ENCODE results near the gene HMG20B. TPM values are rescaled to one million over a fixed set of nuclear protein-coding genes. Genes with fewer than 3 reads are reported as not detected.
A peak's percentile ranks its signal among the peaks of the same experiment; 100 is the strongest.

The HMG20B gene
- total and polyA plus RNA-seq, 5 donors = 35.7 to 50.5 (median 36.6) TPM

DNA sequence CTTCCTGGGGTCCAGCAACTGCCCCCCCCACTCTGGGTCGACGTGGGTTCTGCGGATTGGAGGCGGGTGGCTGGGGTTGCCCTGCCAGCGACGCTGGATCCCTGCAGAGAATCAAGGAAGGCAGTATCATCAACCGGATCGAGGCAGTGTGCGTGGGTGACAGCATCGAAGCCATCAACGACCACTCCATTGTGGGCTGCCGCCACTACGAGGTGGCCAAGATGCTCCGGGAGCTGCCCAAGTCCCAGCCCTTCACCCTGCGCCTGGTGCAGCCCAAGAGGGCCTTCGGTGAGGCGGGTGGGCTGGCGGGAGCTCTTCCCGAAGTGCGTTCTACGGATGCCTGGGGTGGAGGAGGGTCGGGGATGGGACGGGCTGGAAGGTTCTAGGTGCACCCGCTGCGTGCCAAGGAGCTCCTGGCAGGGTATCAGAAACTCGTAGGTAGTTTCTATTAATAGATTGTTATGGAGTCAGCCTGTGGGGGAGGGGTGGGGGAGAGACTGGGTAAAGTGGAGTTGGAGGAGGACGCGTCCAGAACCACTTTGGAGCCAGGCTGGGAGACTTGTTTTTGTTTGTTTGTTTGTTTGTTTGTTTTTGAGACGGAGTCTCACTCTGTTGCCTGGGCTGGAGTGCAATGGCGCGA is 14.1 kb downstream of the HMG20B start:
- H3K4me1 ChIP-seq (ENCODE audit: control insufficient read depth, insufficient read depth, low read length) = no peaks in the 10 kb centered on the region
- H3K27ac ChIP-seq (ENCODE audit: low read length) = no peak overlapping the region
- H3K4me3 ChIP-seq (ENCODE audit: low read length) = no peak overlapping the region
- no peaks in the 10 kb centered on the region for H3K9me3 ChIP-seq (ENCODE audit: control insufficient read depth, low read length)
- ATAC-seq = peak; percentile 14 to 34
- H3K27me3 ChIP-seq (ENCODE audit: control insufficient read depth, insufficient read depth) = no peaks in the 10 kb centered on the region
- intact Hi-C loops (cut with DNase I) = no loop called here
- WGBS = 54% methylated on average over 31 of the region's 31 CpGs
- no peak for DNase-seq

DNA sequence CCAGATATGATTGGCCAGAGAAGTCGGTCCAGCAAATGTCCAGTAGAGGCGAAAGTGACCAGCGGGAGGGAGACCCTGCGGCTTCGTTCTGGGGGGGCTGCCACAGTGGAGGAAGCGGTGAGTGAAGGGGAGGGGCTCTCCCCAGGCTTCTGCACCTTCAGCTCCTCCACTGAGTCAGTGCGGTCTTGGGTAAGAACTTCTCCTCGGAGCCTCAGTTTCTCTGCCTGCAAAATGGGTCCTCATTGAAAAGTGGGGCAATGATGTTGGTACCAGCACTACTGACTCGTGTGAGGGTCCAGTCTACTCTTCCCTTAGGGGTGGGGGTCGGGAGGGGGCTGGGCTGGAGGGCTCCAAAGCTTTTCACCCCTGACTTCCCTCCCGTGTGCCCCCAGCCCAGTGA is 16.7 kb downstream of the HMG20B start:
- DNase-seq (no peak), ATAC-seq (no peak)
- Histone ChIP-seq H3K9me3 (ENCODE audit: control insufficient read depth, low read length) (no peaks in the 10 kb centered on the region), H3K4me3 (ENCODE audit: low read length) (no peak overlapping the region), H3K27ac (ENCODE audit: low read length) (no peak overlapping the region), H3K4me1 (ENCODE audit: control insufficient read depth, insufficient read depth, low read length) (no peaks in the 10 kb centered on the region), H3K27me3 (ENCODE audit: control insufficient read depth, insufficient read depth) (no peaks in the 10 kb centered on the region)
- intact Hi-C loops (cut with DNase I) = no loop called here
- 86% methylated on average over 11 of the region's 11 CpGs for WGBS

DNA sequence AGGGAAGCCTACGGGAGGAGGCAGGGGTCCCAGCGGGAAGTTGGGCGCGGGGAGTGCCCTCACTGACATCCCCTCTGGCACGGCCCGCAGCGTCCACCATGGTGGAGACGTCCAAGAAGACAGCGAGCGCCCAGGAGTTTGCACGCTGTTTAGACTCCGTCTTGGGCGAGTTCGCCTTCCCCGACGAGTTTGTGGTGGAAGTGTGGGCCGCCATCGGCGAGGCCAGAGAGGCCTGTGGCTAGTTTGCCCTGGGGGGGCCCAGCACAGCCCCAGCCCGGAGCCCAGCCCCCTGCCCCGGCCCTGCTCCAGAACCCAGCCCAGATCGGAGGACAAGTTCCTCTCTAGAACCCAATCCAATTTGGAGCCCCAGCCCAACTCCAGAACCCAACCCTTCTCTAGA is 17.2 kb downstream of the HMG20B start:
- DNase-seq (no peak), ATAC-seq (no peak)
- Histone ChIP-seq H3K9me3 (ENCODE audit: control insufficient read depth, low read length) (no peaks in the 10 kb centered on the region), H3K27ac (ENCODE audit: low read length) (no peak overlapping the region), H3K27me3 (ENCODE audit: control insufficient read depth, insufficient read depth) (no peaks in the 10 kb centered on the region), H3K4me3 (ENCODE audit: low read length) (no peak overlapping the region), H3K4me1 (ENCODE audit: control insufficient read depth, insufficient read depth, low read length) (no peaks in the 10 kb centered on the region)
- WGBS = 97% methylated on average over 22 of the region's 22 CpGs
- intact Hi-C loops (cut with DNase I) = no loop called here

DNA sequence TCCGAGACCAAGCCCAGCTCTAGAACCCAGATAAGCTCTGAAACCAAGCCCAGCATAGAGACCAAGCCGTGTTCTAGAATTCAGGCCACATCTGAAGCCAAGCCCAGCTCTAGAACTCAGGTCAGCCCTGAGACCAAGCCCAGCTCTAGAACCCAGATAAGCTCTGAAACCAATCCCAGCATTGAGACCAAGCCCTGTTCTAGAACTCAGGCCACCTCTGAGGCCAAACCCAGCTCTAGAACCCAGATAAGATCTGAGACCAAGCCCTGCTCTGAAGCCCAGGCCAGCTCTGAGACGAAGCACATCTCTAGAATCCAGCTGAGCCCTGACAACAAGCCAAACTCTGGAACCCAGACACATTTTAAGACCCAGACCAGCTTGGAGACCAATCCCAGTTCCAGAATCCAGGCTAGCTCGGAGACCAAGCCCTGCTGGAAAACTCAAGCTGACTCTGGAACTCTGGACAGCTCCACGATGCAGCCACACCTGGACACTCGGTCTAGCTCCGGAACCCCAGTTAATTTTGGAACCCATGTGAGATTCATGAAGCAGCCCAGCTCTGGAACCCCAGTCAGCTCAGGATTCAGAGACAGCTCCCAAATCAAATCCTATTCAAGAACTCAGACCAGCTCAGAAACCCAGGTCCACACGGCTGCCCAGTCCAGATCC is 18.4 kb downstream of the HMG20B start:
- intact Hi-C loops (cut with DNase I) = no loop called here
- WGBS = 89% methylated on average over 8 of the region's 8 CpGs

DNA sequence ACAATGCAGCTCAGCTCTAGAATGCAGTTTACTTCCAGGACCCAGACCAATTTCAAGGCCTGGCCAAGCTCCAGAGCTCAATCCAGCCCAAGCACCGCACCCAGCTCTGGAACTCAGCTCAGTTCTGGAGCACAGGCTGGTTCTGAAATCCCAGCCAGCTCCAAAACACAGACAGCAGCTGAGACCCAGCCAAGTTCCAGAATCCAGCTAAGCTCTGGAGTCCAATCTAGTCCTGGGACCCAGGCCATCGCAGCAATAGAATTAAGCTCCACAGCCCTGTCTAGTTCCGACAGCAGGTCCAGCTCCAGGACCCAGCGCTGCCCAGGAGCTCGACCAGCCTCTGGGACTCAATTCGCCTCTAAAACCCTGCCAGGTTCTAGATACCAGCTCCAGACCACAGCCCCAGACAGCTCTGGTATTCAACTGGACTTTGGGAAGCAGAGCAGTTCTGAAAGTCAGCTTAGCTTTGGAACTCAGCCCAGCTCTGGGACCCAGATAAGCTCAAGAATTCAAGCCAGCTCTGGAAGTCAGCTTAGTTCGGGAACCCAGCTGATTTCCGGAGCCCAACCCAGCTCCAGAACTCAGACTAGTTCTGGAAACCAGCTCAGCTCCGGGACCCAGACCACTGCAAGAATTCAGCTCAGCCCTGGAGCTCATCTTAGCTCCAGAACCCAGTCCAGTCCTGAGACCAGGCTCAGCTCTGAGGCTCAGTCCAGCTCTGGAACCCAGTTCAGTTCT is 19.3 kb downstream of the HMG20B start:
- DNase-seq (no peak), ATAC-seq (peak; percentile 68 to 71)
- intact Hi-C loops (cut with DNase I) = no loop called here
- Histone ChIP-seq H3K27ac (ENCODE audit: low read length) (no peak overlapping the region), H3K4me1 (ENCODE audit: control insufficient read depth, insufficient read depth, low read length) (no peaks in the 10 kb centered on the region), H3K27me3 (ENCODE audit: control insufficient read depth, insufficient read depth) (no peaks in the 10 kb centered on the region), H3K9me3 (ENCODE audit: control insufficient read depth, low read length) (no peaks in the 10 kb centered on the region), H3K4me3 (ENCODE audit: low read length) (no peak overlapping the region)
- 67% methylated on average over 9 of the region's 9 CpGs for WGBS

More for the DNA sequence above, 18.4 kb downstream of the HMG20B start:
- Histone ChIP-seq H3K4me1 (ENCODE audit: control insufficient read depth, insufficient read depth, low read length) (no peaks in the 10 kb centered on the region), H3K27me3 (ENCODE audit: control insufficient read depth, insufficient read depth) (no peaks in the 10 kb centered on the region), H3K9me3 (ENCODE audit: control insufficient read depth, low read length) (no peaks in the 10 kb centered on the region), H3K27ac (ENCODE audit: low read length) (no peak overlapping the region), H3K4me3 (ENCODE audit: low read length) (no peak overlapping the region)
- no peak for DNase-seq
- no peak for ATAC-seq

DNA sequence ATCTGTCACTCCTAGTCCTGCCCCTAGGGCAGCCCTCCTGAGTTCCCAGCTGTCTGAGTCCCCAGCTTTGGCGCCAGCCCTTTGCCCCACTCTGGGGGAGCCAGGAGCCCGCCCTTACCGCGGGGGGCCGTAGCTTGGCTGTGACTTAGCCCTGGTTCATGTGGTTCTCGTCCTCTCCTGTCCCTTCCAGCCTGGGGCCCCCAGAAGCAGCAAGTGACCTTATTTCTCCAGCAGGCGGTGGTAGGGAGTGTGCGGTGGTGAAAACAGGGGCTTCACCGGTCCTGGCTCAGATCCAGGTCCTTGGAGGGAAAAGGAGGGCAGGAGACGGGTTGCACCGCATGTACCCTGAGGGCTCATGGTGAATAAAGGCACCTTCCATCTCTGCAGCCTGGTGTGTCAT is 20.4 kb downstream of the HMG20B start:
- H3K27ac ChIP-seq (ENCODE audit: low read length) = no peak overlapping the region
- peak in 1 of 3 donors; percentile 33 for DNase-seq
- H3K4me1 ChIP-seq (ENCODE audit: control insufficient read depth, insufficient read depth, low read length) = no peaks in the 10 kb centered on the region
- no peaks in the 10 kb centered on the region for H3K27me3 ChIP-seq (ENCODE audit: control insufficient read depth, insufficient read depth)
- intact Hi-C loops (cut with DNase I) = no loop called here
- H3K4me3 ChIP-seq (ENCODE audit: low read length) = no peak overlapping the region
- H3K9me3 ChIP-seq (ENCODE audit: control insufficient read depth, low read length) = no peaks in the 10 kb centered on the region
- ATAC-seq = peak in 1 of 2 donors; percentile 32
- WGBS = 45% methylated on average over 11 of the region's 11 CpGs

DNA sequence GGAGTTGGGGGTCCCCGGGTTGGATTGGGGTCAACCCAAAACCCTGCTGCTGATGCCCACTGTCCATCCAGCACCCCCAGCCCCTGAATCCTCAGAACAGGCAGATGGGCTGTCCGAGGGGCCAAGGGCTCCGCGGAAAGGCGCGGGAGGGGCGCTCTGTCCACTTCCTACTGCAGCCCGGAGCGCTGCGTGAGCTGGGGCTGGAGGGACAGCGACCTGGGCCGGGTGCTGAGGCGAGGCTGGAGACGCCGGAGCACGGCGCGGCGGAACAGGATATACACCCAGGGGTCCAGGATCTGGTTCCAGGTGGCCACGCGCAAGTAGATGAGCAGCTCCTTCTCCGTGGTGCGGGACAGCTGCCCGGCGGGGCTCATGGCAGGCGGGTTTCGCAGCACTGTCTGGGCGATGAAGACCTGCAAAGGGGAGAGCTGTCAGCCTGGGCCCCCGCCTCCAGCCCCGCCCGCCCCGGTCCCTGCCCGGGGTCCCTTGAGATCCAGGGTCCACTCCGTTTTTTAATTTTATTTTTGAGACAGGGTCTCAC is 22.8 kb downstream of the HMG20B start:
- H3K27me3 ChIP-seq (ENCODE audit: control insufficient read depth, insufficient read depth) = no peaks in the 10 kb centered on the region
- no peak overlapping the region for H3K4me3 ChIP-seq (ENCODE audit: low read length)
- whole genome bisulfite sequencing = 80% methylated on average over 34 of the region's 34 CpGs
- ATAC-seq (no peak), DNase-seq (peak in 1 of 3 donors; percentile 49)
- no peak overlapping the region for H3K27ac ChIP-seq (ENCODE audit: low read length)
- no peaks in the 10 kb centered on the region for H3K9me3 ChIP-seq (ENCODE audit: control insufficient read depth, low read length)
- intact Hi-C loops (cut with DNase I) = no loop called here
- no peaks in the 10 kb centered on the region for H3K4me1 ChIP-seq (ENCODE audit: control insufficient read depth, insufficient read depth, low read length)

DNA sequence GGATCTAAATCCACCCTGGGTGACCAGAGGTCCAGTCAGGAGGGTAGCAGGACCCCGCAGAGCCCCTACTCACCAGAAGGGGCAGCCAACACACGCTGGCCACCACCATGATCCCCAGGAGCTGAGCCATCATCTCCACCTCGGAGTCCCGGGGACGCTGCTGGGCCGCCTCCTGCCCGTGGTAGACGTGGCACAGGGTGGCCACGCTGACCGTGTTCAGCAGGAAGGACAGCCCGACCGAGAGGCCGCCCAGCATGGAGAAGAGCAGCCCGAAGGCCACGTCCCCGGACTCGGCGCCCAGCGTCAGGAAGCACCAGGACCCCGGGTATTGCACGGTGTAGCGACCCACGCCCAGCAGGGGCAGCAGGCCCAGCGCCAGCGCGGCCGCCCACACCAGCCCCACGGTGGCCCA is 27.0 kb downstream of the HMG20B start:
- WGBS = 90% methylated on average over 28 of the region's 28 CpGs

DNA sequence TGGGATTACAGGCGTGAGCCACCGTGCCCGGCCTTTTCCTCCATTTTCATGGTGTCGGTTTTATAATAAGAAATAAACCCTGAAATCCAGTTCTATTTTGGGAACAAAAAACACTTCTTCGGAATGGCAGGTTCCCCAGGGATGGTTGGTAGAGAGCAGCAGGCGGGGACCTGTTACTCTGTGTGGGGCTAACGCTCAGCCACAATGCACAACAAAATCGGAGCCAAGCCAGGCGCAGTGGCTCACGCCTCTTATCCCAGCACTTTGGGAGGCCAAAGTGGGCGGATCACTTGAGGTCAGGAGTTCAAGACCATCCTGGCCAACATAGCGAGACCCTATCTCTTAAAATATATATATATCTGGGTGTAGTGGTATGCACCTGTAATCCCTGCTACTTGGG is 28.3 kb downstream of the HMG20B start:
- ATAC-seq (no peak), DNase-seq (no peak)
- Histone ChIP-seq H3K27me3 (ENCODE audit: control insufficient read depth, insufficient read depth) (no peaks in the 10 kb centered on the region), H3K9me3 (ENCODE audit: control insufficient read depth, low read length) (no peaks in the 10 kb centered on the region), H3K4me1 (ENCODE audit: control insufficient read depth, insufficient read depth, low read length) (no peaks in the 10 kb centered on the region), H3K27ac (ENCODE audit: low read length) (no peak overlapping the region), H3K4me3 (ENCODE audit: low read length) (no peak overlapping the region)
- 78% methylated on average over 12 of the region's 12 CpGs for WGBS
- intact Hi-C loops (cut with DNase I) = no loop called here

More for the DNA sequence above, 27.0 kb downstream of the HMG20B start:
- Histone ChIP-seq H3K27ac (ENCODE audit: low read length) (no peak overlapping the region), H3K27me3 (ENCODE audit: control insufficient read depth, insufficient read depth) (no peaks in the 10 kb centered on the region), H3K4me1 (ENCODE audit: control insufficient read depth, insufficient read depth, low read length) (no peaks in the 10 kb centered on the region), H3K4me3 (ENCODE audit: low read length) (no peak overlapping the region), H3K9me3 (ENCODE audit: control insufficient read depth, low read length) (no peaks in the 10 kb centered on the region)
- peak in 1 of 3 donors; percentile 53 for DNase-seq
- ATAC-seq = peak in 1 of 2 donors; percentile 13
- intact Hi-C loops (cut with DNase I) = no loop called here

DNA sequence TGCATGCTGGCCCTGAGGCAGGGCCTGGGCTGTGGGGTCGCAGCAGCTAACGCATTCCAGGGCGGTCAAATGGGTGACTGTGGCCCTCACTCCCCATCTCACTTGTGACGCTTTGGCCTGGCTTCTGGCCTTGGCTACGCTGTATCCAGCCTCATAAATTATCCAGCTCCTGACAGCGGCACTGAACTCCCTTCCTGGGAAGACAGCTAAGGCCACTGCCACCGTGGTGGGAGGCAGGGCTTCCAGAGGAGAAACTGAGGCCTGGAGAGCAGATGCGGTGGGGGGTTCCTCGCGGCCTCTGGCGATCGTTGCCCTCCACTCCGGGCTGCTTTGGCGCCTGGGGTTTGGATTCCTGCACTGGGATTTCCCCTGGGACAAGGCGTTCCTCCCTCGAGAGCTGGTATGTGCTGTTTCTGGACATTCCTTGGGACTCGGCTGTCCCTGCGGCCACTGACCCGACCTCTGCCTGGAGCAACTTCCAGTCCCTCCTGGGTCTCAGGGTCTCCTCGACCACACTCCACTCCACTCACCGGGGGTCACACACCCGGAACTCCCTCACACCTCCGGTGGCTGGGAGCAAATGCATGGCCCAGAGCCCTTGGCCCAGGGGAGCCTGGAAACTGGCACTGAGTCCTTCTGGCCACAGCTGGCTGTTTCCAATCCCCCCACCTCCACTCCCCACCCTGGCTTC is 30.5 kb downstream of the HMG20B start:
- DNase-seq (peak in 1 of 3 donors; percentile 53), ATAC-seq (no peak)
- Histone ChIP-seq H3K27me3 (ENCODE audit: control insufficient read depth, insufficient read depth) (no peaks in the 10 kb centered on the region), H3K27ac (ENCODE audit: low read length) (no peak overlapping the region), H3K9me3 (ENCODE audit: control insufficient read depth, low read length) (no peaks in the 10 kb centered on the region), H3K4me1 (ENCODE audit: control insufficient read depth, insufficient read depth, low read length) (peaks cover 3% of the 10 kb centered on the region), H3K4me3 (ENCODE audit: low read length) (no peak overlapping the region)
- intact Hi-C loops (cut with DNase I) = no loop called here
- 64% methylated on average over 23 of the region's 23 CpGs for WGBS

Measured in right cardiac atrium (tissue), 5 donors.